ENCODE data around the gene COPG1.
"Not testable (repeated sequence)": the region's sequence is repeated elsewhere in the genome, so short reads cannot be mapped to it uniquely, and the experiment has no call there.

The COPG1 gene

GRCh38 chr3:129252748-129253147 is 3.3 kb downstream of the COPG1 start:
- Histone ChIP-seq H3K4me3 (ENCODE audit: low read length) (no peak overlapping the region), H2AFZ (ENCODE audit: low read depth, low read length) (no peak overlapping the region), H3K36me3 (ENCODE audit: insufficient read depth, low read length) (peaks cover 56% of the 10 kb centered on the region), H3K4me1 (ENCODE audit: insufficient read depth, low read length) (peaks cover 15% of the 10 kb centered on the region), H3K9me3 (ENCODE audit: low read length) (no peaks in the 10 kb centered on the region), H3K27me3 (ENCODE audit: insufficient read depth, low read length) (no peaks in the 10 kb centered on the region)

DNA sequence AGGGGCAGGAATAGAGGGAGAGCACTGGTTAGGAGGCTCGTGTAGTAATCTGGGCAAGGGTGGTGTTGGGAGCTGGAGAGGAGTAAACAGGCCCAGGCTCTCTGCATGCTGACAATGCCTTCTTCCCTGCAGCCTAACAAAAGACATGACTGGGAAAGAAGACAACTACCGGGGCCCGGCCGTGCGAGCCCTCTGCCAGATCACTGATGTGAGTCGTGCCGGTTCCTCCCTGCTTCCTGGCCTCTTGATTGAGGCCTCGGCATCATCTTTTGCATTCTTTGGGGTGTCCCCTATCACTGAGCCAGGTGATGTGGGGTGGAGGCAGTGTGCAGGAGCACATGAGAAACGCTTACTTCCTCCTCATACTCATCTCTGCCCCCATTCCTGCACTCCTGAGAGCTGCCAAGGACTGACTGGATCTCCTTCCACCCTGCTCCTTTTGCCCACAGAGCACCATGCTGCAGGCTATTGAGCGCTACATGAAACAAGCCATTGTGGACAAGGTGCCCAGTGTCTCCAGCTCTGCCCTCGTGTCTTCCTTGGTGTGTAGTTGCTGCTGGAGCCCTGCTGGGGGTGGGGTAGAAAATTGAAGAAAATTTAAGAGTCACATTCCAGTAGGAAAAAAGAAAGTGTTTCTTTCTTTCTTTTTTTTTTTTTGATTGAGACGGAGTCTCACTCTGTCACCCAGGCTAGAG is 5.3 kb downstream of the COPG1 start:
- Histone ChIP-seq H3K4me1 (ENCODE audit: insufficient read depth, low read length) (peaks cover 8% of the 10 kb centered on the region), H3K4me3 (ENCODE audit: low read length) (no peak overlapping the region), H2AFZ (ENCODE audit: low read depth, low read length) (no peak overlapping the region), H3K27me3 (ENCODE audit: insufficient read depth, low read length) (no peaks in the 10 kb centered on the region), H3K9me3 (ENCODE audit: low read length) (no peaks in the 10 kb centered on the region), H3K36me3 (ENCODE audit: insufficient read depth, low read length) (peaks cover 69% of the 10 kb centered on the region)

DNA sequence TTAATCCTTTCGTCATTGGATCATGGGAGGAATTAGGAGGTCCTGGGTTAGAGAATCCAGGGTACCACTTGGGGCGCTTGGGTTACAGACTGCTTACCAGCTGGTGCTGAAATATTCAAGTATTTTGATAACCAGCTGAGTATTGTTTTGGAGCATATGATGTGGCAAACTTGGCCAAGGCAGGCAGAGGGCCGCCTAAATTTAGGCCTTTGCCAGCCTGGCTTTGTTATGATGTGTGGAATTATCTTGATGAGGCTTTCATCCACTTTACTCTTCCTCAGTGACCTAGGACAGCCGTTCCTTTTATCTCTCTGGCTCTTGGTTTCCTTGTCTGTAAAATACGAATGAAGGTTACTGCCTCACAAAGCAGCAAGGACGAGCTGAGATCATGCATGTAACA is 6.9 kb downstream of the COPG1 start:
- no peaks in the 10 kb centered on the region for H3K9me3 ChIP-seq (ENCODE audit: low read length)
- no peak overlapping the region for H3K4me3 ChIP-seq (ENCODE audit: low read length)
- H2AFZ ChIP-seq (ENCODE audit: low read depth, low read length): no peak overlapping the region
- H3K27me3 ChIP-seq (ENCODE audit: insufficient read depth, low read length): no peaks in the 10 kb centered on the region
- H3K4me1 ChIP-seq (ENCODE audit: insufficient read depth, low read length): no peaks in the 10 kb centered on the region
- peaks cover 84% of the 10 kb centered on the region for H3K36me3 ChIP-seq (ENCODE audit: insufficient read depth, low read length)

DNA sequence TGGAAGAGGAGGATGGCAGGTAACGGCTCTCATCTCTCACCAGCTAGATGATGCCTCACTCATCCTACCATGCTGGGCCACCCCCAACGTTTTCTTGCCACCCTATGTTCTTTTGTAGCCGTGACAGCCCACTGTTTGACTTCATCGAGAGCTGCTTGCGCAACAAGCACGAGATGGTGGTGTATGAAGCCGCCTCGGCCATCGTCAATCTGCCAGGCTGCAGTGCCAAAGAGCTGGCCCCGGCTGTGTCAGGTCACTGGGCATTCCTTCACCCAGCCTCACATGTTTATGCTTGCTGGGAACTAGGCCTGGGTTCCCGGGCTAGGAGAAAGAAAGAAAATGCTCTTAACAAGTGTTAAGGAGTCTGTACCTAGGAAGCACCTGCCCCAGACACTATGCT is 8.2 kb downstream of the COPG1 start:
- no peaks in the 10 kb centered on the region for H3K4me1 ChIP-seq (ENCODE audit: insufficient read depth, low read length)
- H3K4me3 ChIP-seq (ENCODE audit: low read length): no peak overlapping the region
- peaks cover 83% of the 10 kb centered on the region for H3K36me3 ChIP-seq (ENCODE audit: insufficient read depth, low read length)
- H3K9me3 ChIP-seq (ENCODE audit: low read length): no peaks in the 10 kb centered on the region
- H2AFZ ChIP-seq (ENCODE audit: low read depth, low read length): no peak overlapping the region
- H3K27me3 ChIP-seq (ENCODE audit: insufficient read depth, low read length): no peaks in the 10 kb centered on the region

GRCh38 chr3:129259612-129260477 is 10.4 kb downstream of the COPG1 start:
- no peaks in the 10 kb centered on the region for H3K9me3 ChIP-seq (ENCODE audit: low read length)
- no peaks in the 10 kb centered on the region for H3K4me1 ChIP-seq (ENCODE audit: insufficient read depth, low read length)
- H3K36me3 ChIP-seq (ENCODE audit: insufficient read depth, low read length): peaks cover 83% of the 10 kb centered on the region
- no peak overlapping the region for H3K4me3 ChIP-seq (ENCODE audit: low read length)
- no peak overlapping the region for H2AFZ ChIP-seq (ENCODE audit: low read depth, low read length)
- no peaks in the 10 kb centered on the region for H3K27me3 ChIP-seq (ENCODE audit: insufficient read depth, low read length)

- Histone ChIP-seq H3K9me3 (ENCODE audit: low read length) (no peaks in the 10 kb centered on the region), H3K4me3 (ENCODE audit: low read length) (no peak overlapping the region), H3K27me3 (ENCODE audit: insufficient read depth, low read length) (no peaks in the 10 kb centered on the region), H2AFZ (ENCODE audit: low read depth, low read length) (no peak overlapping the region), H3K4me1 (ENCODE audit: insufficient read depth, low read length) (no peaks in the 10 kb centered on the region), H3K36me3 (ENCODE audit: insufficient read depth, low read length) (peaks cover 84% of the 10 kb centered on the region)
Observed at GRCh38 chr3:129260606-129261005, 11.2 kb downstream of the COPG1 start.

GRCh38 chr3:129261894-129262293 is 12.5 kb downstream of the COPG1 start:
- Histone ChIP-seq H3K27me3 (ENCODE audit: insufficient read depth, low read length) (no peaks in the 10 kb centered on the region), H2AFZ (ENCODE audit: low read depth, low read length) (no peak overlapping the region), H3K4me3 (ENCODE audit: low read length) (no peak overlapping the region), H3K9me3 (ENCODE audit: low read length) (no peaks in the 10 kb centered on the region), H3K4me1 (ENCODE audit: insufficient read depth, low read length) (no peaks in the 10 kb centered on the region), H3K36me3 (ENCODE audit: insufficient read depth, low read length) (peaks cover 83% of the 10 kb centered on the region)

DNA sequence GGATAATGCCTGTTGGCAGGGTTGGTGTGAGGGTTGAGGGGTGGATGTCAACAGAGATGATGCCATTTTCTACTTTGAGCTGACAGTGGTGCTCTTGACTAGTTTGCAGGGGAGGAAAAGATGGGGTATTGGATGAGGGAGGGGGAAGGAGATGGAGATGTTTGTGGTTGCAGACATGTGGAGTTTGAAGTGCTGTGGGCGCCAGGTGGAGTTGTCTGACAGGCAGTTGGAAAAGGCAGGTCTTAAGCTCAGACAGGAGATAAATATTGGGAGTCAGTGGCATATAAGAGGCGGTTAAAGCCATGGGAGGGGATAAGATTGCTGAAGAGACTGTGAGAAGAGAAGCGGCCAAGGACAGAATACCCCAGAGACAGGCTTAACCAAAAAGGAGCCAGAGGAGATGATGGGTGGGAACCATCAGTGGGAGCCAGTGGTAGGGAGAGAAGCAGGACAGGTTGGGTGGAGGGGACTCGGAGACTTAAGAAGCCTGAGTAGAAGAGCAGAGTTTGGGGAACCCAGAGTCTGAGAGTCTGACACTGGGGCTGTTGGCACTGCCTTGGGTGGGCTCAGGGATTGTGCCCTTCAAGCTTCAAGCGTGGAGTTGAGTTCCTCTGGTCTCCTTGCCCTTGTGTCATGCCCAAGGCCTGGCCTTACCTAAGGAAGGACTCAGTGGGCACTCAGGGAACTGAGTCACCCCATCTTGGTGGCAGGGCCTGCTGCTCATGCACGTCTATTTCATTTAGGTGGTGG is 13.9 kb downstream of the COPG1 start:
- H3K4me1 ChIP-seq (ENCODE audit: insufficient read depth, low read length): no peaks in the 10 kb centered on the region
- H3K9me3 ChIP-seq (ENCODE audit: low read length): no peaks in the 10 kb centered on the region
- H3K27me3 ChIP-seq (ENCODE audit: insufficient read depth, low read length): no peaks in the 10 kb centered on the region
- H2AFZ ChIP-seq (ENCODE audit: low read depth, low read length): no peak overlapping the region
- no peak overlapping the region for H3K4me3 ChIP-seq (ENCODE audit: low read length)
- H3K36me3 ChIP-seq (ENCODE audit: insufficient read depth, low read length): peaks cover 81% of the 10 kb centered on the region

DNA sequence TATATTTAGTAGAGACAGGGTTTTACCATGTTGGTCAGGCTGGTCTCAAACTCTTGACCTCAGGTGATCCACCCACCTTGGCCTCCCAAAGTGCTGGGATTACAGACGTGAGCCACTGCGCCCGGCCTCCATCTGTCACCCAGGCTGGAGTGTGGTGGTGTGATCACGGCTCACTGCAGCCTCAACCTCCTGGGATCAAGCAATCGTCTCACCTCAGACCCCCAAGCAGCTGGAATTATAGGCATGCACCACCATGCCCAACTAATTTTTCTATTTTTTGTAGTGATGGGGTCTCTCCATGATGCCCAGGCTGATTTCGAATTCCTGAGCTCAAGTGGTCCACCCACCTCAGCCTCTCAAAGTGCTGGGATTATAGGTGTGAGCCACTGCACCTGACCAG is 15.6 kb downstream of the COPG1 start:
- H3K27me3 ChIP-seq (ENCODE audit: insufficient read depth, low read length); H2AFZ ChIP-seq (ENCODE audit: low read depth, low read length); H3K9me3 ChIP-seq (ENCODE audit: low read length); H3K4me1 ChIP-seq (ENCODE audit: insufficient read depth, low read length); H3K4me3 ChIP-seq (ENCODE audit: low read length): not testable (repeated sequence)
- peaks cover 87% of the 10 kb centered on the region for H3K36me3 ChIP-seq (ENCODE audit: insufficient read depth, low read length)

DNA sequence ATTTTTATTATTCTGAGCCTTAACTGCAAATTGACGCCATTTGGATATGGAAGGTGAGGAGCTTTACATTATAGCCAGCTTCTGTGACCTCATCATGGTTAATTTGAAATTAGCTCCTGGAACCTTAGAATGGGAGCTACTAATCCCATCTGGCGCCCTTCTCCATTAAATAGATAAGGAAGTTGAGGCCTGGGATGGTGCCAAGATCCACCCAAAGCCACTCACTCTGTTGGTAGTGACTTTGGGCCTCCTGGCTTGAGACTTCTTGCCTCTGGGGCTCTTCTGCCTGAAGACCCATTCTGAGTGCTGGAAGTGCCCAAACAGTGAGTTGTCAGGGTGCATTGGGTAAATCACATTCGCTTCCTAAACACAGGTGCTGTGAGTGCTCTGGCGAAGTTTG is 17.2 kb downstream of the COPG1 start:
- Histone ChIP-seq H3K4me1 (ENCODE audit: insufficient read depth, low read length) (no peaks in the 10 kb centered on the region), H3K4me3 (ENCODE audit: low read length) (no peak overlapping the region), H2AFZ (ENCODE audit: low read depth, low read length) (no peak overlapping the region), H3K9me3 (ENCODE audit: low read length) (no peaks in the 10 kb centered on the region), H3K36me3 (ENCODE audit: insufficient read depth, low read length) (peaks cover 87% of the 10 kb centered on the region), H3K27me3 (ENCODE audit: insufficient read depth, low read length) (no peaks in the 10 kb centered on the region)

- Histone ChIP-seq H3K36me3 (ENCODE audit: insufficient read depth, low read length) (peaks cover 94% of the 10 kb centered on the region), H3K27me3 (ENCODE audit: insufficient read depth, low read length) (no peaks in the 10 kb centered on the region), H3K4me1 (ENCODE audit: insufficient read depth, low read length) (no peaks in the 10 kb centered on the region), H3K9me3 (ENCODE audit: low read length) (no peaks in the 10 kb centered on the region), H3K4me3 (ENCODE audit: low read length) (no peak overlapping the region), H2AFZ (ENCODE audit: low read depth, low read length) (no peak overlapping the region)
Observed at GRCh38 chr3:129268396-129268795, 19.0 kb downstream of the COPG1 start.

DNA sequence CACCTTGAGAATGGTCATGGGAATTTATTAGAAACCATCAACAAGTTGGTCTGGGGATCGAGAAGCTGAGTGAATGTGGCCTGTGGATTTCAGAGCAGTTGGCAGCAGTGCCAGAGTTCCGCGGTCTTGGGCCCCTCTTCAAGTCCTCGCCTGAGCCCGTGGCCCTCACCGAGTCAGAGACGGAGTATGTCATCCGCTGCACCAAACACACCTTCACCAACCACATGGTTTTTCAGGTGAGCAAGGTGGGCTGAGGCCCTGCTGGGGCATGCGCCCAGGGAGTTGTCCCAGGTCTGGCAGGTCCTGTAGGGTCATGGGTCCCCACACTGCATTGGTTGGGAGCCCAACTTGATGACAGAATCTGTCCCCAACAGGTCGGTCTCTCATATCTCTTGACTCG is 22.3 kb downstream of the COPG1 start:
- no peak overlapping the region for H3K4me3 ChIP-seq (ENCODE audit: low read length)
- no peak overlapping the region for H2AFZ ChIP-seq (ENCODE audit: low read depth, low read length)
- H3K36me3 ChIP-seq (ENCODE audit: insufficient read depth, low read length): peaks cover 96% of the 10 kb centered on the region
- H3K27me3 ChIP-seq (ENCODE audit: insufficient read depth, low read length): no peaks in the 10 kb centered on the region
- no peaks in the 10 kb centered on the region for H3K9me3 ChIP-seq (ENCODE audit: low read length)
- H3K4me1 ChIP-seq (ENCODE audit: insufficient read depth, low read length): no peaks in the 10 kb centered on the region

GRCh38 chr3:129276385-129276784 is 27.0 kb downstream of the COPG1 start:
- Histone ChIP-seq H3K9me3 (ENCODE audit: low read length) (no peaks in the 10 kb centered on the region), H3K4me3 (ENCODE audit: low read length) (no peak overlapping the region), H3K4me1 (ENCODE audit: insufficient read depth, low read length) (peaks cover 15% of the 10 kb centered on the region), H3K27me3 (ENCODE audit: insufficient read depth, low read length) (no peaks in the 10 kb centered on the region), H3K36me3 (ENCODE audit: insufficient read depth, low read length) (peaks cover 59% of the 10 kb centered on the region), H2AFZ (ENCODE audit: low read depth, low read length) (no peak overlapping the region)

All from neuron (in vitro differentiated cells).